ENCODE measurements around the gene NAALADL2. TPM values are rescaled to one million over a fixed set of nuclear protein-coding genes. Genes with fewer than 3 reads are reported as not detected.

Gene NAALADL2
- total and polyA plus RNA-seq, 2 of the 13 experiments (the other 11 are each of a cell fraction or from before 2014, with no cell fraction given), result 0.08 TPM; not detected in 1

GRCh38 chr3:175837962-175838361, 978.8 kb downstream of the NAALADL2 start (continued):
- TF ChIP-seq ZNF367 (CRISPR knock-in tag; IDR thresholded peaks at IDR 0.05; ENCODE audit: borderline replicate concordance) (no peak), ZNF34 (CRISPR knock-in tag; IDR thresholded peaks at IDR 0.05; ENCODE audit: borderline replicate concordance) (no peak), ZNF629 (CRISPR knock-in tag; conservative IDR thresholded peaks at IDR 0.05) (no peak)

GRCh38 chr3:175839366-175840005, 980.4 kb downstream of the NAALADL2 start:
- Histone ChIP-seq H3K27me3 (ENCODE audit: control insufficient read depth in 1 of 2, insufficient read depth in 2 of 2, low read length in 2 of 2) (no peaks in the 10 kb centered on the region), H3K4me2 (ENCODE audit: low read depth, low read length) (no peak overlapping the region), H3K36me3 (replicated peaks in 1 of 2; ENCODE audit: control insufficient read depth in 1 of 2, insufficient read depth in 2 of 2, low read length in 2 of 2) (no peaks in the 10 kb centered on the region), H3K9ac (ENCODE audit: insufficient read depth, low read depth, low read length) (no peak overlapping the region), H3K79me2 (ENCODE audit: insufficient read depth, low read length) (no peaks in the 10 kb centered on the region), H3K9me3 (ENCODE audit: low read length) (peaks cover 39% of the 10 kb centered on the region), H3K27ac (ENCODE audit: extremely low read length, insufficient read depth, low read length) (no peak overlapping the region), H2AFZ (ENCODE audit: low read length) (no peak overlapping the region), H3K4me1 (ENCODE audit: insufficient read depth, low read length) (no peaks in the 10 kb centered on the region), H3K4me3 (replicated peaks in 1 of 3; ENCODE audit: insufficient read depth in 1 of 3, low read depth in 2 of 3, low read length in 3 of 3) (no peak overlapping the region), H4K20me1 (ENCODE audit: insufficient read depth, low read length) (no peaks in the 10 kb centered on the region)
- CTCF ChIA-PET (ENCODE audit: low intra/inter-chr PET ratio, low total read pairs), result no interaction called here
- DNase-seq (ENCODE audit: low spot score), result no peak
- BruUV-seq (replicated peaks), result no TSS peak
- in situ Hi-C loops (cut with HindIII; ENCODE audit: extremely low pct_ligation_motif_present, low pct_unique_long_range_greater_than_20kb) (no loop called here), intact Hi-C loops (cut with micrococcal nuclease; ENCODE audit: unreplicated experiment) (no loop called here)
- TF ChIP-seq RFX5 (IDR thresholded peaks at IDR 0.05; ENCODE audit: low read depth, low read length) (no peak), PBX2 (CRISPR knock-in tag; IDR thresholded peaks at IDR 0.05) (no peak), ZNF644 (CRISPR knock-in tag; IDR thresholded peaks at IDR 0.05; ENCODE audit: low read depth) (no peak), ZNF44 (CRISPR knock-in tag; IDR thresholded peaks at IDR 0.05) (no peak), CEBPG (CRISPR knock-in tag; IDR thresholded peaks at IDR 0.05) (no peak), ZNF562 (CRISPR knock-in tag; IDR thresholded peaks at IDR 0.05; ENCODE audit: borderline replicate concordance) (no peak), GZF1 (CRISPR knock-in tag; IDR thresholded peaks at IDR 0.05) (no peak), GMEB1 (CRISPR knock-in tag; IDR thresholded peaks at IDR 0.05; ENCODE audit: borderline replicate concordance) (no peak), BCLAF1 (IDR thresholded peaks at IDR 0.05) (no peak), TBL1XR1 (IDR thresholded peaks at IDR 0.05; ENCODE audit: borderline replicate concordance, low read length, partially characterized antibody) (no peak), ZNF414 (CRISPR knock-in tag; IDR thresholded peaks at IDR 0.05) (no peak), CENPBD1 (CRISPR knock-in tag; IDR thresholded peaks at IDR 0.05; ENCODE audit: borderline replicate concordance, low read depth) (no peak)
- POLR2A ChIA-PET, result no interaction called here
- 13% methylated on average over 2 of the region's 2 CpGs for WGBS (ENCODE audit: low lambda C conversion rate)
- FAIRE-seq, result no peak
- ATAC-seq, result no peak
